Keratinocyte (primary cell): ENCODE data around the gene TRABD2B. TPM values are rescaled to one million over a fixed set of nuclear protein-coding genes. Genes with fewer than 3 reads are reported as not detected.

Experiments
- DNase-seq: peaks from one replicate; pipeline ENCODE4 v3.0.0-alpha.2; 2011; ENCODE audit warnings: low read depth, missing footprints, low spot score
- FAIRE-seq: peaks from 2 replicates; lab custom pipeline; 2011; peaks lifted over from hg19 to GRCh38; lab: Jason Lieb, UNC
- H2AFZ ChIP-seq: 2 replicates; pipeline ENCODE4 v1.6.0; 2012; ENCODE audit warnings: low read length, control low read depth, inconsistent platforms; ENCODE audit not compliant: control insufficient read depth
- H3K27ac ChIP-seq: 2 replicates; pipeline ENCODE4 v1.5.1; 2011; ENCODE audit warnings: low read length; ENCODE audit not compliant: control insufficient read depth, insufficient read depth
- H3K27me3 ChIP-seq: 3 replicates; pipeline ENCODE4 v1.6.0; 2011; ENCODE audit warnings: low read length; ENCODE audit not compliant: control insufficient read depth, insufficient read depth; ENCODE audit errors: extremely low read depth
- H3K36me3 ChIP-seq, 2 experiments: 2 replicates in 1 of 2; 3 replicates in 1 of 2; pipeline ENCODE4 v1.5.1; 2011; ENCODE audit warnings: low read length in 2 of 2, mild to moderate bottlenecking in 1 of 2; ENCODE audit not compliant: control insufficient read depth in 2 of 2, insufficient read depth in 2 of 2; ENCODE audit errors: extremely low read depth in 1 of 2
- H3K4me1 ChIP-seq: 3 replicates; pipeline ENCODE4 v1.5.1; 2011; ENCODE audit warnings: low read length; ENCODE audit not compliant: control insufficient read depth, insufficient read depth; ENCODE audit errors: extremely low read depth
- H3K4me2 ChIP-seq: 3 replicates; pipeline ENCODE4 v1.6.0; 2011; ENCODE audit warnings: low read depth, low read length; ENCODE audit not compliant: control insufficient read depth, insufficient read depth; ENCODE audit errors: extremely low read depth
- H3K4me3 ChIP-seq, 3 experiments: fragments of 200-600 bp in 1 of 3; sonication (generic) in 1 of 3; 2 replicates in 2 of 3; 3 replicates in 1 of 3; pipeline ENCODE4 v1.5.1; 2011 to 2016; ENCODE audit warnings: low read length in 3 of 3, mild to moderate bottlenecking in 3 of 3, control low read depth in 2 of 3, inconsistent platforms in 1 of 3, low read depth in 1 of 3, mixed read lengths in 1 of 3, mixed run types in 1 of 3, moderate library complexity in 1 of 3; ENCODE audit not compliant: control insufficient read depth in 2 of 3, insufficient read depth in 2 of 3; ENCODE audit errors: extremely low read depth in 1 of 3
- H3K79me2 ChIP-seq: 2 replicates; pipeline ENCODE4 v1.6.0; 2012; ENCODE audit warnings: low read length; ENCODE audit not compliant: control insufficient read depth, insufficient read depth
- H3K9ac ChIP-seq: 3 replicates; pipeline ENCODE4 v1.6.0; 2011; ENCODE audit warnings: low read length; ENCODE audit not compliant: control insufficient read depth, insufficient read depth; ENCODE audit errors: extremely low read depth
- H3K9me1 ChIP-seq: 3 replicates; pipeline ENCODE4 v1.6.0; 2011; ENCODE audit warnings: low read length; ENCODE audit not compliant: control insufficient read depth, insufficient read depth; ENCODE audit errors: extremely low read depth
- H3K9me3 ChIP-seq: 2 replicates; pipeline ENCODE4 v1.5.1; 2012; ENCODE audit warnings: low read depth, low read length; ENCODE audit not compliant: control insufficient read depth
- H4K20me1 ChIP-seq: 3 replicates; pipeline ENCODE4 v1.6.0; 2011; ENCODE audit warnings: low read length; ENCODE audit not compliant: control insufficient read depth, insufficient read depth; ENCODE audit errors: extremely low read depth
- EZH2 ChIP-seq: IDR thresholded peaks from one replicate; pipeline ENCODE4 v1.6.1; 2012; ENCODE audit warnings: inconsistent platforms, mild to moderate bottlenecking, low read length, moderate library complexity
- dilution Hi-C: fragments of 300-500 bp; cut with MboI; formaldehyde crosslinking; loops from one replicate; pipeline ENCODE4 v1.7.0; 2020; ENCODE audit warnings: low sequenced_read_pairs; ENCODE audit not compliant: extremely low pct_ligation_motif_present
- polyA plus RNA-seq, 5 experiments: library from polyadenylated mRNA; depleted of rRNA in 3 of 5; stranded (reverse) in 3 of 5; stranded (forward) in 1 of 5; unstranded in 1 of 5; fragments of >200 nt; gene quantifications; 1 replicate in 1 of 5; 2 replicates in 3 of 5; 3 replicates in 1 of 5; pipeline versions ENCODE4 v1.2.1 to v1.2.3, GENCODE V29; 2011 to 2012; ENCODE audit warnings: missing spikeins in 2 of 5, low read depth in 1 of 5, low replicate concordance in 1 of 5
- TF ChIP-seq, protein P1 (sequence below), 3 experiments: IDR thresholded peaks in 1 of 3; conservative IDR thresholded peaks in 1 of 3; optimal IDR thresholded peaks in 1 of 3; 2 replicates in 2 of 3; 3 replicates in 1 of 3; pipeline versions ENCODE3 to v1.5.1; 2011; ENCODE audit warnings: low read length in 3 of 3, mild to moderate bottlenecking in 3 of 3, moderate library complexity in 2 of 3, control low read depth in 1 of 3, inconsistent platforms in 1 of 3; ENCODE audit not compliant: insufficient read depth in 2 of 3; ENCODE audit errors: extremely low read depth in 1 of 3

Gene TRABD2B
- polyA plus RNA-seq, 1 donor (not counting 4 experiments of a cell fraction or from before 2014, with no cell fraction given): 0.13 TPM

DNA sequence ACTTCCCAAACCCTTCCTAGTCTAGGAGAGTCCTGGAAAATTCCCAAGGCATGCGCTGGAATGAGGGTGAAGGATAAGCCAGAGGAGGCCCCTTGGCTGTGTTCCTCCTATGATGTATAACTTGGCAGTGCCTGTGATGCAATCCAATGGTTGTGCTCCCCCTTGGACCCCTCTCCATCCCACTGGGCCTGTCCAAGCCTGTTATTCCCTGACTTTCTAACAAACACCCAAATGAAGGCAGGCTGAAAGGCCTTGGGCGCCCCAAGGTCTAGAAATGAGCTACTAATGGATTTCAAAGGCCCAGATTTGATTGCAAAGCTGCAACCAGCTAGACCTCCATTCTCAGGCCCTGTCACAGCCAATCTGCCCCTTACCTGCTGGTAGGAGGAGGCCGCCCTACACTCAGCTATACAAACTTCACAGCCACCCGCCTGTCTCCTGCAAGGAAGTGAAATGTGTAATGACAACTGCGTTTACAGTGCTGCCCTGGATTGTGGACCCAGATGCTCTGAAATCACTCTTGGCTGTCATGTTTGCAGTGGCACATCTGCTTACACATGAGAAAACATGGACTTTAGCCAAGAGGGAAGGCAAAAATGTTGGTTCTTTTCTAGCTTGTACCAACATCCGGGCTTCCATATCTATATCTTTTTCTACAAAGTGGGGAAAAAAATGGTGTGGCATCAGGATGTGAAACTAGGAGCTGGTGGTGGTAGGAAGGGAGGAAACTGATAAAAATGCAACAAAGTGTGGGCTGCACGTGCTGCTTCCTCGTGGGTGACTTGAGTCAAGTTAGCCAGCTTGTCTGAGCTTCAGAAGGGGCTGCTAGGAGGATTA lies 130.4 kb downstream of the TRABD2B start:
- H3K9me3 ChIP-seq: no peaks in the 10 kb centered on the region
- no peak overlapping the region for H3K9ac ChIP-seq
- H3K4me1 ChIP-seq: peaks cover 18% of the 10 kb centered on the region
- H3K4me3 ChIP-seq: no peak overlapping the region
- no peaks in the 10 kb centered on the region for H4K20me1 ChIP-seq
- dilution Hi-C loops: no loop called here
- H3K4me2 ChIP-seq: no peak overlapping the region
- TF ChIP-seq EZH2: no peak
- TF ChIP-seq, protein P1, sequence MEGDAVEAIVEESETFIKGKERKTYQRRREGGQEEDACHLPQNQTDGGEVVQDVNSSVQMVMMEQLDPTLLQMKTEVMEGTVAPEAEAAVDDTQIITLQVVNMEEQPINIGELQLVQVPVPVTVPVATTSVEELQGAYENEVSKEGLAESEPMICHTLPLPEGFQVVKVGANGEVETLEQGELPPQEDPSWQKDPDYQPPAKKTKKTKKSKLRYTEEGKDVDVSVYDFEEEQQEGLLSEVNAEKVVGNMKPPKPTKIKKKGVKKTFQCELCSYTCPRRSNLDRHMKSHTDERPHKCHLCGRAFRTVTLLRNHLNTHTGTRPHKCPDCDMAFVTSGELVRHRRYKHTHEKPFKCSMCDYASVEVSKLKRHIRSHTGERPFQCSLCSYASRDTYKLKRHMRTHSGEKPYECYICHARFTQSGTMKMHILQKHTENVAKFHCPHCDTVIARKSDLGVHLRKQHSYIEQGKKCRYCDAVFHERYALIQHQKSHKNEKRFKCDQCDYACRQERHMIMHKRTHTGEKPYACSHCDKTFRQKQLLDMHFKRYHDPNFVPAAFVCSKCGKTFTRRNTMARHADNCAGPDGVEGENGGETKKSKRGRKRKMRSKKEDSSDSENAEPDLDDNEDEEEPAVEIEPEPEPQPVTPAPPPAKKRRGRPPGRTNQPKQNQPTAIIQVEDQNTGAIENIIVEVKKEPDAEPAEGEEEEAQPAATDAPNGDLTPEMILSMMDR (optimal IDR thresholded peaks at IDR 0.05 in 1 of 3, IDR thresholded peaks at IDR 0.05 in 1 of 3, conservative IDR thresholded peaks at IDR 0.05 in 1 of 3; ENCODE audit: extremely low read depth in 1 of 3, insufficient read depth in 2 of 3, low read length in 3 of 3): no peak
- no peak for DNase-seq
- no peaks in the 10 kb centered on the region for H3K79me2 ChIP-seq
- no peak overlapping the region for H3K27ac ChIP-seq
- no peaks in the 10 kb centered on the region for H3K36me3 ChIP-seq
- FAIRE-seq: no peak
- H2AFZ ChIP-seq: no peak overlapping the region
- H3K27me3 ChIP-seq: no peaks in the 10 kb centered on the region
- H3K9me1 ChIP-seq: peaks cover 2% of the 10 kb centered on the region

DNA sequence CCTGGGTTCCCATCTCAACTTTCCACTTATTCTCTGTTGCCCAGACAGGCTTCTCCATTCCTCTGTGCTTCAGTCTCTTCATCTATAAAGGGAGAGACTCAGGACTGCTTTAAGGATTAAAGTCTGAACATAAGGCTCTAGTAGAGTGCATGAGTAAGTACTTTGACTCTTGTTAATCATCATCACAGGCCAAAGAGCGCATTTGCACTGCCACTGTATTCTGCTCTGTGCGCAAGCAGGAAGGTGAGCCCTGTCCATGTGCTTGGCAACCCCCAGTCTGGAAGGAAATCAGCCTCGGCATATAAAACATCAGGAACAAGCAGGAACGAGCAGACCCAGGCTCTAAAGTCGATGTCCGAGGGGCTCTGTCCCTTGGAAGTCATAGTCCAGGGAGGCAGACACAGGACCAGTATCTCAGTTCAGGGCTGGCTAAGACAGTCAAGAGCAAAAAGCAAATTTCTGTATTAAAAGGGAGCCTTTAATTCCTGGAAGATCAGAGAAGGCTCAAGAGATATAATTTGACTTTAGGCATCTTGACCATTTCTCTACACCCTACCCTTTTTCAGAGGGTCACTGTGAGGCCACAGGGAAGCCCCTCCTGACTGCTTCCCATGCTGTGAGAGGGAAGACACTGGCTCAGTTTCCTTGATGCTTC lies 131.2 kb downstream of the TRABD2B start:
- no peak for FAIRE-seq
- H3K27me3 ChIP-seq: no peaks in the 10 kb centered on the region

More for the DNA sequence above, 131.2 kb downstream of the TRABD2B start:
- dilution Hi-C loops: no loop called here
- Histone ChIP-seq H3K9me1 (no peaks in the 10 kb centered on the region), H3K36me3 (no peaks in the 10 kb centered on the region), H3K9ac (no peak overlapping the region), H3K4me1 (peaks cover 10% of the 10 kb centered on the region), H3K4me3 (no peak overlapping the region), H3K79me2 (no peaks in the 10 kb centered on the region), H3K9me3 (no peaks in the 10 kb centered on the region), H4K20me1 (no peaks in the 10 kb centered on the region), H3K4me2 (no peak overlapping the region), H3K27ac (no peak overlapping the region), H2AFZ (no peak overlapping the region)
- DNase-seq: no peak
- TF ChIP-seq EZH2: no peak
